ENCODE measurements around the gene NEURL1.

NEURL1 gene

GRCh38 chr10:103564116-103564501 is 70.6 kb downstream of the NEURL1 start:
- DNase-seq, result no peak

- no peak for DNase-seq
Measured at GRCh38 chr10:103564776-103565520, 71.4 kb downstream of the NEURL1 start.

- no peak for DNase-seq
Measured at GRCh38 chr10:103566536-103566935, 73.0 kb downstream of the NEURL1 start.

GRCh38 chr10:103568505-103568904 is 75.0 kb downstream of the NEURL1 start:
- no peak for DNase-seq

- DNase-seq, result no peak
Measured at GRCh38 chr10:103569896-103570295, 76.4 kb downstream of the NEURL1 start.

- no peak for DNase-seq
Measured at GRCh38 chr10:103570844-103571655, 77.5 kb downstream of the NEURL1 start.

DNA sequence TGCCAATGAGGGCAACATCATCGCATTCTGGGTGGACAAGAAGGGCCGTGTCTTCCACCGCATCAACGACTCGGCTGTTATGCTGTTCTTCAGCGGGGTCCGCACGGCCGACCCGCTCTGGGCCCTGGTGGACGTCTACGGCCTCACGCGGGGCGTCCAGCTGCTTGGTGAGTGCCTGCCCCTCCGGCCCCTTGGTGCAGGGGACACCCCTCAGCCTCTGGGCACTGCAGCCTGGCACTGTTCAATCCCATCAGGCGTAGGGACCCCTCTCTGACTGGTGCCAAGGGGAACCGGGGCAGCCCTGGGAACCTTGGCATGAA is 78.1 kb downstream of the NEURL1 start:
- no peak for DNase-seq

- no peak for DNase-seq
Measured at GRCh38 chr10:103572347-103573204, 79.1 kb downstream of the NEURL1 start.

DNA sequence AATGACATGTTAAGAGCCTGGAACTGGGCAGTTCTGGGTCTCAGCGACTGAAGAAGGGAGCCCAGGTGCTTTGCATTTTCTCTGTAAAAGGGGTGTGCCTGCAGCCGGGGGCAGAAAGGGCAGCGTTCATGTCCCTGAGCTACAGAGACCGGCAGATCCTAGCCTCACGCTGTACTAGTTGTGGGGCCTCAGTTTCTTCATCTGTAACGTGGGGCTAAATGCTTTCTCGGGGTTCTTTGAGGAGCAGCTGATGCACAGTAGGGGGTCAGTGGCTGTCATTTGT is 79.6 kb downstream of the NEURL1 start:
- DNase-seq, result no peak

GRCh38 chr10:103574097-103575061 is 80.9 kb downstream of the NEURL1 start:
- DNase-seq, result no peak

- no peak for DNase-seq
Measured at GRCh38 chr10:103575416-103576075, 82.0 kb downstream of the NEURL1 start.

GRCh38 chr10:103576076-103576471 is 82.6 kb downstream of the NEURL1 start:
- no peak for DNase-seq

DNA sequence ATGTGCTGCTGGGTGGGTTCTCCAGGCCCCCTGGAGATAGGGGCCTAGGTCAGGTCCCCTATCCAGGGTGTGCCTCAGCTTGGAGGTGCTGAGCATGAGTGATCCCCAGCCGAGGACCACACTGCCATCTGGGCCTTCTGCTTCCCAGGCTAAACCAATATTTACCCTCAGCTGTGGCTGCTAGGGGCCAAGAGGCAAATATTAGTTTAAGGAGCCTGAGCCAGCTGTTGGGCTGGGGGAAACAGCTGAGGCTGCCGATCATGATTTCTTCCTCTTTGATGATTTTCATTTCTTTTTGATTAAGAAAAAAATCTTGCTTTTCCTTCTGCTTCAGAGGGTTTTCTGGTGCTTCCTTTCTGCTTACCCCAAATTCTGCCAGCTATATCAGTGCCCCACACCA is 83.4 kb downstream of the NEURL1 start:
- DNase-seq, result no peak

DNA sequence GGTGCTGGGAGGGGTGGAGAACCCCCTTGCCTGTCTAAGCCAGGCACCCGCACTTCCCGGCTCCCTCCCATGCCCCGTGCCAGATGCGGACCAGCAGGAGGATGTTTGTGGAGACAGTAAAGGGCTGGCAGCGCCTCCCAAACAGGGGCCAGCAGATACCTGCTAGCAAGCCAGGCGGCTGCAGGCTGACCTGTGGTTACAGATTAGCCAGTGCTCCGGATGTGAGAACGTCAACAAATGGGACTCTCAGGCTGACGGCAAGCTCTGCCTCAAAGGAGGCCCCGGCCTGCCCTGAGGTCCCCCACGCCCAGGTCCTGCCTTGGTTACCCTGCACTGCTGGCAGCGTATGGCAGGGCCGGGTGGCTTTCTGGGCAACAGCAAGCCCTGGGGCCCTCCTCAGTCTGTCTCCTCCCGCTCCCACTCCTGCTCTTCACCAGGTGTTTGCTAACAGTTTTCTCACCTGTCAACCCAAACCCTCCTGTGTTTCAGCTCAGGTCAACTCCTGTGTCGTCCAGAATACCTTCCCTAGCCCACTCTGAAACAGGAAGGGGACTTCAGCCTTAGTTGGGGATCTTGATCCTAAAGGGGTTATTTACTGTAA is 85.4 kb downstream of the NEURL1 start:
- DNase-seq, result no peak

GRCh38 chr10:103580011-103580410 is 86.5 kb downstream of the NEURL1 start:
- DNase-seq, result no peak

DNA sequence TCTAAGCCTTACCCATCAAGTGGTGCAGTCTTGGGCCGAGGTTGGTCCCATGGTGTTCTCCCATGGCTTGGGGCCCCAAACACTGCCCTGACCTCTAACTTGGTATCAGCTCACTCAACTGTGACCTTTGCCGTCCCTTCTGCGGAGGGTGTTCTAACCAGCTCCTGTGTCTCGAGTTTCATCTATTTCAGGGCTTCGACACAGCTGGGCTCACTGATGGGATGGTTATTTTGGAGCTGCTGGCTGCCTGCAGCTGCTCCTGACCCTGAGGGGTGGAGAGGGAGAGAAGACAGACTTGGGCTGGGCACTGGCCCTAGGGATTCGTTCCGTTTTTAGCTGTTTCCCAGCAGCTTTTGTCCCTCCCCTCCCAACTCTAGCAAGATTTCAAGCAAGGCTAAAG is 86.9 kb downstream of the NEURL1 start:
- DNase-seq, result no peak

- no peak for DNase-seq
Measured at GRCh38 chr10:103581499-103581898, 88.0 kb downstream of the NEURL1 start.

- no peak for DNase-seq
Measured at GRCh38 chr10:103582331-103583123, 89.0 kb downstream of the NEURL1 start.

DNA sequence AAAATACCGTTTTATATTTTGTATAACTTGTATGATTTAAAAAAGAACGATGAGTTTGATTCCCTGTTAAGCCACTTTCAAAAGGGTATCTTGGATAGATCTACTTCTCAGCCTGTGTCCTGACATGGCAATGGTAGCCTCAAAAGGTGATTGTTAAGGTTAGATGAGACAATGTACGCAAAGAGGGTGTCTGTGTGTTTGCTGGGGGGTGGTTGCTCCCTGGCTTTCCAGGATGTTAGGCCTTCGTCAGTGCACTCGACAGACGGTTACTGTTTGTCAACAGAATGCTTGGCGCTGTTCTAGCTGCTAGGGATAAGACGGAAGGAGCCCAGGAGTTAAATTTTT is 90.3 kb downstream of the NEURL1 start:
- no peak for DNase-seq

Measured in right kidney (tissue), 1 donor.